ENCODE measurements around the gene RICTOR. TPM values are rescaled to one million over a fixed set of nuclear protein-coding genes. Genes with fewer than 3 reads are reported as not detected.

The RICTOR gene
- total RNA-seq, 4 donors from 2014 or later: 24.0 to 46.1 (median 31.9) TPM

GRCh38 chr5:39082995-39083394, 8.8 kb upstream of the RICTOR start:
- H3K27me3 ChIP-seq: no peaks in the 10 kb centered on the region
- TF ChIP-seq POLR2A (IDR thresholded peaks at IDR 0.05) (no peak), EP300 (IDR thresholded peaks at IDR 0.05) (no peak), POLR2AphosphoS5 (IDR thresholded peaks at IDR 0.05) (no peak)
- TF ChIP-seq, protein P1, sequence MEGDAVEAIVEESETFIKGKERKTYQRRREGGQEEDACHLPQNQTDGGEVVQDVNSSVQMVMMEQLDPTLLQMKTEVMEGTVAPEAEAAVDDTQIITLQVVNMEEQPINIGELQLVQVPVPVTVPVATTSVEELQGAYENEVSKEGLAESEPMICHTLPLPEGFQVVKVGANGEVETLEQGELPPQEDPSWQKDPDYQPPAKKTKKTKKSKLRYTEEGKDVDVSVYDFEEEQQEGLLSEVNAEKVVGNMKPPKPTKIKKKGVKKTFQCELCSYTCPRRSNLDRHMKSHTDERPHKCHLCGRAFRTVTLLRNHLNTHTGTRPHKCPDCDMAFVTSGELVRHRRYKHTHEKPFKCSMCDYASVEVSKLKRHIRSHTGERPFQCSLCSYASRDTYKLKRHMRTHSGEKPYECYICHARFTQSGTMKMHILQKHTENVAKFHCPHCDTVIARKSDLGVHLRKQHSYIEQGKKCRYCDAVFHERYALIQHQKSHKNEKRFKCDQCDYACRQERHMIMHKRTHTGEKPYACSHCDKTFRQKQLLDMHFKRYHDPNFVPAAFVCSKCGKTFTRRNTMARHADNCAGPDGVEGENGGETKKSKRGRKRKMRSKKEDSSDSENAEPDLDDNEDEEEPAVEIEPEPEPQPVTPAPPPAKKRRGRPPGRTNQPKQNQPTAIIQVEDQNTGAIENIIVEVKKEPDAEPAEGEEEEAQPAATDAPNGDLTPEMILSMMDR (IDR thresholded peaks at IDR 0.05): no peak
- H3K9me3 ChIP-seq: no peaks in the 10 kb centered on the region
- H3K4me1 ChIP-seq: peaks cover 0 to 9% (median 0%) of the 10 kb centered on the region in 3 donors
- WGBS, 2 donors (ENCODE audit: low coverage in 1 of 2): 82 to 87% methylated on average over 2 to 3 of the region's 3 CpGs
- H3K27ac ChIP-seq: no peak overlapping the region
- no peaks in the 10 kb centered on the region for H3K36me3 ChIP-seq
- ATAC-seq: no peak
- no peak overlapping the region for H3K4me3 ChIP-seq

DNA sequence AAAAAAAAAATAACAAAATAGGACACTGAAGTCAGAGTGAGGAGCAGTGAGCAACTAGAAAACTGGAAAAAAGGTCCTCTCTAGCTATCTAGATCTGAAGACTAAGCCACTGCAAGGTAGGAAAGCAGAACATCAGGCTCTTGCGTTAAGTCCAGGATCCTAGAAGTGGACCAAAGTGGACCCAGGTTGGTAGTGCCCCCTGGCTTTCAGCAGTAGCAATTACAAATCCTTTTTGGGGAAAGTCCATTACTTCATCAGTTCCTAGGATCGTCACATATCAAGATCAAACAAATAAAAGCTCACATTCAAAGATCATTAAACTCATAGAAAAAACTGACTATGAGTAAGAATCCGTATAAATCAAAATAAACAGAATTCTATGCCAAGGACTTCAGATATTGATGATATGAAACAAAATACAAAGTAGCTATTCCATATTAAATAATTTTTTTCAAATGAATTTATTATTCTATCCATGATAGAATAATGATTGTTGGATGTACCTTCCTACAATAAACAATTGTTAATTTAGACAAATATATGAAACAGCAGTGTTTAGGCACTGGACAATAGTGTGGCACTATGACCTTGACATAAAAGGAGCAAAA, 6.5 kb upstream of the RICTOR start:
- TF ChIP-seq POLR2A (IDR thresholded peaks at IDR 0.05): no peak
- no peak for TF ChIP-seq EP300 (IDR thresholded peaks at IDR 0.05)
- TF ChIP-seq, protein P1 (IDR thresholded peaks at IDR 0.05): peak; percentile 84 to 89 (median 86)
- WGBS, 2 donors (ENCODE audit: low coverage in 1 of 2): 0 to 3% methylated on average over 3 of the region's 3 CpGs
- Histone ChIP-seq H3K27ac (no peak overlapping the region), H3K4me3 (no peak overlapping the region), H3K4me1 (peaks cover 0 to 30% (median 3%) of the 10 kb centered on the region in 3 donors), H3K9me3 (no peaks in the 10 kb centered on the region), H3K36me3 (no peaks in the 10 kb centered on the region), H3K27me3 (no peaks in the 10 kb centered on the region)
- peak; percentile 81 for ATAC-seq

DNA sequence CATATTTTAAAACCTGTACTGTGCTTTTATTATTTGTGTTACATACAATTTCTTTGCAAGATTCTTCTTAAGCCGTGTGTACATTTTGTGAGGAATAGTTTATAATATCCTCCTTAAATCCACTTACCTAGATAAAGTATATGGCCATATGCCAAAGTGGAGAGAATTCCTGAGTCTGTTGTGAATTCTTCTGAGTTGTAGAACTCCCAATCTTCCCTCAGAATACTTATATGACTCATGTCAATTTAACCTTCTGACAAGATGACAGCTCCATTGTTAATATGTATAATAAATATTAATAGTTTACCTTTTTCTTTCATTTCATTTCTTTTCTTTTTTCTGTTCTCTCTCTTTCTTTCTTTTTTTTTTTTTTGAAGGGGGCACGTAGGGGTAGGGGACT, 6.0 kb upstream of the RICTOR start:
- ATAC-seq: no peak
- Histone ChIP-seq H3K4me1 (peaks cover 0 to 34% (median 3%) of the 10 kb centered on the region in 3 donors), H3K27me3 (no peaks in the 10 kb centered on the region), H3K9me3 (no peaks in the 10 kb centered on the region), H3K4me3 (no peak overlapping the region), H3K27ac (no peak overlapping the region), H3K36me3 (no peaks in the 10 kb centered on the region)
- 35 to 56% methylated on average over 1 of the region's 2 CpGs for WGBS, 2 donors (ENCODE audit: low coverage in 1 of 2)
- TF ChIP-seq POLR2A (IDR thresholded peaks at IDR 0.05): no peak
- no peak for TF ChIP-seq POLR2AphosphoS5 (IDR thresholded peaks at IDR 0.05)
- TF ChIP-seq EP300 (IDR thresholded peaks at IDR 0.05): no peak
- TF ChIP-seq, protein P1 (IDR thresholded peaks at IDR 0.05): no peak

- TF ChIP-seq EP300 (IDR thresholded peaks at IDR 0.05): no peak
- no peak for TF ChIP-seq POLR2A (IDR thresholded peaks at IDR 0.05)
- no peak for TF ChIP-seq POLR2AphosphoS5 (IDR thresholded peaks at IDR 0.05)
- TF ChIP-seq, protein P1 (IDR thresholded peaks at IDR 0.05): no peak
- H3K9me3 ChIP-seq: no peaks in the 10 kb centered on the region
- ATAC-seq: no peak
- no peaks in the 10 kb centered on the region for H3K36me3 ChIP-seq
- 58 to 84% methylated on average over 2 of the region's 2 CpGs for WGBS, 2 donors (ENCODE audit: low coverage in 1 of 2)
- peaks cover 0 to 34% (median 3%) of the 10 kb centered on the region in 3 donors for H3K4me1 ChIP-seq
- H3K4me3 ChIP-seq: no peak overlapping the region
- H3K27ac ChIP-seq: no peak overlapping the region
- H3K27me3 ChIP-seq: no peaks in the 10 kb centered on the region
Measured at GRCh38 chr5:39079147-39079546, 4.9 kb upstream of the RICTOR start.
